ENCODE measurements around the gene GIMAP7. TPM values are rescaled to one million over a fixed set of nuclear protein-coding genes. Genes with fewer than 3 reads are reported as not detected.

Gene GIMAP7
- not detected in 2 replicates for total RNA-seq (2014; rRNA removed; shearing (Covaris generic))
- not detected in 2 replicates for polyA plus RNA-seq (2016; fragmentation: Nextera tagmentation; extraction: Ambion mirVana)

DNA sequence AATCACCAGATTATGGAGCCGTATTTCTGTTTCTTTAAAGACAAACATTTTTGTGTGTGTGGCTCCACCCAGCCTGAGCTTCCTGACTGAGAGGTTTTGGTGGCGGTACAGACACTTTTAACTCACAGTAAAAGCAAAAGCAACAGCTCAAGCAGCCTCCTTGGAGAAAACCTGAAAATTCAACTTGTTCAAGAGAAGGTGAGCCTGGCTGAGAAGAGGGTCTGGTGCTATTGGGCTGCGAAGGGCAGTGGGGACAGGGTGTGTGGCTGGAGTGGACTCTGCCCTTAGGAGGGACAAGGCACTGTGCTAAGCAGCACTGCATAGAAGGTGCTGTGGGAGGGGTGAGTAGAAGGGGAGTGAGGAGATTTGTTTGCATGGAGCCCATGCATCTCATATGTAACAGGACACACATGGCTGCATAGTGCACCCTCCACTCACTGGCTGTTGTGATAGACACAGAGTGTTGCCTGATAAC, at the start of gene GIMAP7:
Gene GIMAP7 (plus strand): TSS at position 125 of the 475 bp plus-strand sequence. CDS start 5,103 bp downstream, outside the sequence.
- Histone ChIP-seq H3K9ac (no peak within 1 kb of the TSS), H3K79me2 (ENCODE audit: insufficient read depth) (no peaks in the 10 kb centered on the region), H2AFZ (no peak within 1 kb of the TSS), H3K27me3 (replicated peaks; ENCODE audit: insufficient read depth) (no peaks in the 10 kb centered on the region), H3K27ac (no peak within 1 kb of the TSS), H3K36me3 (ENCODE audit: low read depth) (no peaks in the 10 kb centered on the region), H3K4me3 (no peak within 1 kb of the TSS), H3K4me1 (ENCODE audit: insufficient read depth) (no peaks in the 10 kb centered on the region), H3K4me2 (ENCODE audit: unreplicated experiment) (no peak within 1 kb of the TSS), H4K20me1 (ENCODE audit: insufficient read depth) (no peaks in the 10 kb centered on the region), H3K9me3 (ENCODE audit: low read depth) (no peaks in the 10 kb centered on the region), H3K9me2 (ENCODE audit: insufficient read depth) (no peaks in the 10 kb centered on the region), H3F3A (ENCODE audit: insufficient read depth) (no peaks in the 10 kb centered on the region)
- in situ Hi-C loops (cut with MboI) = no loop called here
- no peak for DNase-seq
- TF ChIP-seq EZH2phosphoT487 (IDR thresholded peaks at IDR 0.05; ENCODE audit: insufficient read depth, low read depth) = no peak
- TF ChIP-seq EZH2 (IDR thresholded peaks at IDR 0.05; ENCODE audit: insufficient read depth, poor library complexity, severe bottlenecking) = no peak
- 14 to 15% methylated on average over 3 of the region's 3 CpGs for WGBS, 2 experiments (ENCODE audit: low coverage in 1 of 2, low lambda C conversion rate in 2 of 2, missing lambda C conversion rate in 2 of 2)

DNA sequence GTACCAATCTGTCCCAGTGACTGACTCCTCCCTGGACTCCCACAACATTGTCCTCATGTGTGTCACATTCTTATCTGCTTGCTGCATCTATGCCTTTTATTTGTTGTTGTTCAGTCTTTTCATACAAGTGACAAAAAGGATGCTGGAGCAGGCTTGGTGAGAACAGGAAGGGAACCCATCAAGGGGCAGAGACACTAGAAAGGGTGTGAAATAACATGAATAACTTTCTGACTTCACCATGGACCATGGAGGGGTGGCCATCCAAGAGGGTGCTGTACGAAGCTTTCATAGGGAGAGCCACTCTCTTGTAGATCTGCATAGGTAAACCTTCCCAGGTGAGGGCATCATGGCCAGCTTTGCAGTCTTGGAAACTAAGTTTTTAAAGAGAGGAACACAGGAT, 49.7 kb upstream of the GIMAP7 start:
- Histone ChIP-seq H3F3A (ENCODE audit: insufficient read depth) (no peaks in the 10 kb centered on the region), H4K20me1 (ENCODE audit: insufficient read depth) (no peaks in the 10 kb centered on the region), H3K9me3 (ENCODE audit: low read depth) (no peaks in the 10 kb centered on the region), H3K4me2 (ENCODE audit: unreplicated experiment) (no peak overlapping the region), H3K9ac (no peak overlapping the region), H3K4me3 (no peak overlapping the region), H2AFZ (no peak overlapping the region), H3K9me2 (ENCODE audit: insufficient read depth) (no peaks in the 10 kb centered on the region), H3K27me3 (replicated peaks; ENCODE audit: insufficient read depth) (no peaks in the 10 kb centered on the region; the same call in 1 of the 2 replicates), H3K36me3 (ENCODE audit: low read depth) (no peaks in the 10 kb centered on the region), H3K27ac (no peak overlapping the region), H3K4me1 (ENCODE audit: insufficient read depth) (no peaks in the 10 kb centered on the region), H3K79me2 (ENCODE audit: insufficient read depth) (no peaks in the 10 kb centered on the region)
- no peak for TF ChIP-seq EZH2 (IDR thresholded peaks at IDR 0.05; ENCODE audit: insufficient read depth, poor library complexity, severe bottlenecking)
- no peak for TF ChIP-seq EZH2phosphoT487 (IDR thresholded peaks at IDR 0.05; ENCODE audit: insufficient read depth, low read depth)
- DNase-seq = no peak
- in situ Hi-C loops (cut with MboI) = no loop called here
- WGBS, 2 experiments (ENCODE audit: low coverage in 1 of 2, low lambda C conversion rate in 2 of 2, missing lambda C conversion rate in 2 of 2) = 0 to 8% methylated on average over 1 of the region's 1 CpG

DNA sequence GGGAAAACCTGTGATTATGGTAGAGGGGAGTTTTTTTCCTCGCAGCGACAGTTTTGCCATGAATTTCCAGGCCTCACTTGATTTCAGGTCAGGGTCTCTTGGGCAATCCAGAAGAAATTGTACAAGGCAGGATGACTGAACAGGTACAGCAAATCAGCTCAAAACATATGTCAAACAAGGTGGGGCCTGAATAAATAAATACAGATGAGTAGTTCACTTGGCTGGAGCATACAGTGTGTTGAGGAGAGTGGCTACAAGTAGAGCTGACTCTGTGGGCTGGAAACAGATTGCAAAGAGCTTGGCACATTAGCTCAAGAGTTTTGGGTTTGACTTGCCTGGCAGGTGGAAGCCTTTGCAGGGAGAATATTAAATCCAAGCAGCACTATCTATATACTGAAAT, 49.3 kb upstream of the GIMAP7 start:
- TF ChIP-seq EZH2phosphoT487 (IDR thresholded peaks at IDR 0.05; ENCODE audit: insufficient read depth, low read depth) (no peak), EZH2 (IDR thresholded peaks at IDR 0.05; ENCODE audit: insufficient read depth, poor library complexity, severe bottlenecking) (no peak)
- H3K4me1 ChIP-seq (ENCODE audit: insufficient read depth) = no peaks in the 10 kb centered on the region
- H3K4me2 ChIP-seq (ENCODE audit: unreplicated experiment) = no peak overlapping the region
- H3K9me2 ChIP-seq (ENCODE audit: insufficient read depth) = no peaks in the 10 kb centered on the region
- H3K36me3 ChIP-seq (ENCODE audit: low read depth) = no peaks in the 10 kb centered on the region
- no peaks in the 10 kb centered on the region; the same call in 1 of the 2 replicates for H3K27me3 ChIP-seq (replicated peaks; ENCODE audit: insufficient read depth)
- H2AFZ ChIP-seq = no peak overlapping the region
- no peak for DNase-seq
- no peaks in the 10 kb centered on the region for H4K20me1 ChIP-seq (ENCODE audit: insufficient read depth)
- H3K9ac ChIP-seq = no peak overlapping the region
- no peaks in the 10 kb centered on the region for H3F3A ChIP-seq (ENCODE audit: insufficient read depth)
- in situ Hi-C loops (cut with MboI) = no loop called here
- no peak overlapping the region for H3K4me3 ChIP-seq
- H3K27ac ChIP-seq = no peak overlapping the region
- H3K79me2 ChIP-seq (ENCODE audit: insufficient read depth) = no peaks in the 10 kb centered on the region
- 70 to 73% methylated on average over 2 of the region's 2 CpGs for WGBS, 2 experiments (ENCODE audit: low coverage in 1 of 2, low lambda C conversion rate in 2 of 2, missing lambda C conversion rate in 2 of 2)
- H3K9me3 ChIP-seq (ENCODE audit: low read depth) = no peaks in the 10 kb centered on the region

DNA sequence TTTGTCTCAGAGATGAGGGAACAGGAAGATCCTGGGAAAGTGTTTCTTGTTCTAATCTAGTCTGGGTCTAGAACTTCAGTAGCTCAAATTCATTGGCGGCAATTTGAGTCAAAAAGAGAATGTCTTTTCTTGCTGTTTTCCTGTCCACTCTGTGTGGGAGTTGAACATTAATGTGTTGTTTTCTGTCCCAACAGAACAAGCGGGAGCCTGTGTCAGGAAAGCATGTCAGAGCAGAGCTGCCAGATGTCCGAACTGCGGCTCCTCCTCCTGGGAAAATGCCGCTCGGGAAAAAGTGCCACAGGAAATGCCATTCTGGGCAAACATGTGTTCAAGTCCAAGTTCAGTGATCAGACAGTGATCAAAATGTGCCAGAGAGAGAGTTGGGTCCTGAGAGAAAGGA, 48.2 kb upstream of the GIMAP7 start:
- Histone ChIP-seq H3K27ac (no peak overlapping the region), H3K4me1 (ENCODE audit: insufficient read depth) (no peaks in the 10 kb centered on the region), H3K79me2 (ENCODE audit: insufficient read depth) (no peaks in the 10 kb centered on the region), H3K9ac (no peak overlapping the region), H3K9me3 (ENCODE audit: low read depth) (no peaks in the 10 kb centered on the region), H2AFZ (no peak overlapping the region), H3F3A (ENCODE audit: insufficient read depth) (no peaks in the 10 kb centered on the region), H3K4me2 (ENCODE audit: unreplicated experiment) (no peak overlapping the region), H3K9me2 (ENCODE audit: insufficient read depth) (no peaks in the 10 kb centered on the region), H3K36me3 (ENCODE audit: low read depth) (no peaks in the 10 kb centered on the region), H3K27me3 (replicated peaks; ENCODE audit: insufficient read depth) (no peaks in the 10 kb centered on the region; the same call in 1 of the 2 replicates), H4K20me1 (ENCODE audit: insufficient read depth) (no peaks in the 10 kb centered on the region), H3K4me3 (no peak overlapping the region)
- no peak for DNase-seq
- TF ChIP-seq EZH2phosphoT487 (IDR thresholded peaks at IDR 0.05; ENCODE audit: insufficient read depth, low read depth) (no peak), EZH2 (IDR thresholded peaks at IDR 0.05; ENCODE audit: insufficient read depth, poor library complexity, severe bottlenecking) (no peak)
- 21 to 36% methylated on average over 6 of the region's 6 CpGs for WGBS, 2 experiments (ENCODE audit: low coverage in 1 of 2, low lambda C conversion rate in 2 of 2, missing lambda C conversion rate in 2 of 2)
- in situ Hi-C loops (cut with MboI) = no loop called here

Measured in GM23248 (cell line).